Activated naive CD4-positive, alpha-beta T cell treated with anti-CD3 and anti-CD28 coated beads, Interleukin-2, amount 50 U/mL, for 72 hours (primary cell): Measurements from ENCODE around the gene ZNF280B. TPM values are rescaled to one million over a fixed set of nuclear protein-coding genes. Genes with fewer than 3 reads are reported as not detected.
"Not testable (repeated sequence)": the region's sequence is repeated elsewhere in the genome, so short reads cannot be mapped to it uniquely, and the experiment has no call there.

Experiments
- ATAC-seq, 2 donors: fragments of 150-1000 bp; cut with Tn5 transposase; 2 replicates each; pipeline ENCODE4 v1.10.0; 2021; ENCODE audit warnings: mild to moderate bottlenecking in 2 of 2, moderate library complexity in 2 of 2
- DNase-seq, 2 donors: peaks; one replicate each; pipeline ENCODE4 v3.0.0; 2021 to 2022; ENCODE audit warnings: low spot score in 2 of 2
- H3K27ac Mint-ChIP-seq, 2 donors: one replicate each; pipeline ENCODE4 v1.8.0; 2022; ENCODE audit warnings: mild to moderate bottlenecking in 2 of 2, mixed read lengths in 2 of 2
- H3K36me3 Mint-ChIP-seq, 2 donors: one replicate each; pipeline ENCODE4 v1.8.0; 2022; ENCODE audit warnings: mixed read lengths in 2 of 2
- H3K9me3 Mint-ChIP-seq, 2 donors: one replicate each; pipeline ENCODE4 v1.8.0; 2022; ENCODE audit warnings: mixed read lengths in 2 of 2
- total RNA-seq, 2 donors: library from RNA; stranded (reverse); gene quantifications; one replicate each; pipeline ENCODE4 v1.2.3, GENCODE V29; 2022

The ZNF280B gene
- total RNA-seq, 2 donors from 2014 or later, result 2.4 to 2.8 TPM

DNA sequence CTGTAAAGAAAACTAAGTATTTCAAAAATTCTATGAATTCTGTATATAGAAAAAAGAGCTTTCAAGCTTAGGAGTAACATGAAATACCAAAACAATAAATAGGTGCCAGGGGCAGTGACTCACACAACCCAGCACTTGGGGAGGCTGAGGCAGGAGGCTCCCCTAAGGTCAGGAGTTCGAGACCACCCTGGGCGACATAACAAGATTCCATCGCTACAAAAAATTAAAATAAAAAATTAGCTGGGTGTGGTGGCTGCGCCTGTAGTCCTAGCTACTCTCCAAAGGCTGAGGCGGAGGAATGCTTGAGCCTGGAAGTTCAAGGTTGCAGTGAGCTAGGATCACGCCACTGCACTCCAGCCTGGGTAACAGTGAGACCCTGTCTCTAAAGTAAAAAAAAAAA, 21.5 kb downstream of the ZNF280B start:
- H3K9me3 Mint-ChIP-seq, result no peaks in the 10 kb centered on the region
- DNase-seq, result no peak
- H3K27ac Mint-ChIP-seq, result no peak overlapping the region
- peaks cover 7% of the 10 kb centered on the region in 2 donors for H3K36me3 Mint-ChIP-seq
- ATAC-seq, result no peak

DNA sequence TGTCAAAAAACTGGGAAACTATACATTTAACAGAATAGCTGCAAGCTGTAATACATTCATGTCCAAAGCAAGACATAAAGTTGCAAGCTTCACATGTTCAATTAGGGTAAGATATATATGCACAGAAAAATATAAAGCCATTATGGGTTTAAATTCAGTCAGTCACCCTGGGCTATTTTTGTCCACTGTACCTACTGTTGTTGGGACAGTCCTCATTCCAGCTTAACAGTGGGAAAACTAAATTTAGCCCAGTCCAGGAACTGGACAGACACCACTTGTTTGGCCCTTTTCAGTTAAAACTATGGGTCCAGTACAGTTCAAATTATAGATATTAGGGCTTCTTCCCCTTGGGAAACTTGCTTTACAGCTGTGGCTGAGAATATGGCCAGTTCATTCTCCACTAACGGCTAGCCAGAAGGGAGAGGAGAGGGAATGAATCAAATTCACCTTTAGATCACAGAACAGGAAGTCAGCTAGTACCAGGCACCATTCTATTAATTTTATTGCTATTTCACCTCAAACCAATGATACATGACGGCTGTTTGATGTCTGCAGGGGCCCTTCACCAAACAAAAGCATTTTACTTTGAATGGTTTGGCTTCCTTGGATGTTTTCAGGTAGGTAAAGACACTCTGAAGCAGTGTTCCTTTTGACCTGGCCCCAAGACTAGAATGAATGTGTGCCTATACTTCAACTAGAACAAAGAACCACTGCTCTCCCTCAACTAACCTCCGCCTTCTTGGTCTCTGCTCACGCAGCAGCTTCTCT, 22.2 kb downstream of the ZNF280B start:
- DNase-seq (no peak), ATAC-seq (no peak)
- no peak overlapping the region for H3K27ac Mint-ChIP-seq
- H3K36me3 Mint-ChIP-seq, result peaks cover 7% of the 10 kb centered on the region in 2 donors
- H3K9me3 Mint-ChIP-seq, result no peaks in the 10 kb centered on the region

DNA sequence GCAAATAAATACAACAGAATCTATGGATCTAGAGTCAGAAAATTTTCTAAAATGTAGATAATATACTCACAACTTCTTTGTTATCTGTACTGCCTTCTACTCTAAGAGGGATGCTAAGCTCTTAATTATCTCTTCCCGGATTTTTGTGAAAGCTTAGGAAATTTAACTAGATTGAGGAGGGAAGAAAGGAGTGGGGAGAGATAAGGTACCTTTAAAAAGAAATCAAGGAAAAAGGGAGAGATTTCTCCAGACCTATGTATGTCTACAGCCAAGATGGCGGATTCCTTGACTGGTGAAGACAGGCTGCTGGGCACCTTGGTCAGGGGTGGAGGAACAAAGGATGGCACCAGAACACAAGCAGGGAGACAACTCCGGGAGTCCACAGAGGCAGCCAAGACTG, 23.0 kb downstream of the ZNF280B start:
- Mint-ChIP-seq H3K27ac (no peak overlapping the region), H3K9me3 (no peaks in the 10 kb centered on the region), H3K36me3 (peaks cover 7% of the 10 kb centered on the region in 2 donors)
- ATAC-seq (no peak), DNase-seq (no peak)

DNA sequence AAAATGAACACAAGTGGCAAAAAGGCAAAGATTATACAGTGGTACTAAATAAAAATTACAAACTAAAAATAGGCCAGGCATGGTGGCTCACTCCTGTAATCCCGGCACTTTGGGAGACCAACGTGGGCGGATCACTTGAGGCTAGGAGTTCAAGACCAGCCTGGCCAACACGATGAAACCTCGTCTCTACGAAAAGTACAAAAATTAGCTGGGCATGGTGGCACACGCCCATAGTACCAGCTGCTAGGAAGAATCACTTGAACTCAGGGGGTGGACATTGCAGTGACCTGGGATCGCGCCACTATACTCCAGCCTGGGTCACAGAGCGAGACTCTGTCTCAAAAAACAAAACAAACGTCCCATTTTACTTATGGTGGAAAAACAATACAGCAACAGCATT, 24.5 kb downstream of the ZNF280B start:
- DNase-seq, result no peak

GRCh38 chr22:22480940-22481339, 27.6 kb downstream of the ZNF280B start:
- peaks cover 7% of the 10 kb centered on the region in 2 donors for H3K36me3 Mint-ChIP-seq
- no peaks in the 10 kb centered on the region for H3K9me3 Mint-ChIP-seq
- ATAC-seq, result no peak
- no peak for DNase-seq
- H3K27ac Mint-ChIP-seq, result no peak overlapping the region

More for the DNA sequence above, 24.5 kb downstream of the ZNF280B start:
- peaks cover 7% of the 10 kb centered on the region in 2 donors for H3K36me3 Mint-ChIP-seq
- ATAC-seq, result no peak
- no peak overlapping the region for H3K27ac Mint-ChIP-seq
- H3K9me3 Mint-ChIP-seq, result no peaks in the 10 kb centered on the region

DNA sequence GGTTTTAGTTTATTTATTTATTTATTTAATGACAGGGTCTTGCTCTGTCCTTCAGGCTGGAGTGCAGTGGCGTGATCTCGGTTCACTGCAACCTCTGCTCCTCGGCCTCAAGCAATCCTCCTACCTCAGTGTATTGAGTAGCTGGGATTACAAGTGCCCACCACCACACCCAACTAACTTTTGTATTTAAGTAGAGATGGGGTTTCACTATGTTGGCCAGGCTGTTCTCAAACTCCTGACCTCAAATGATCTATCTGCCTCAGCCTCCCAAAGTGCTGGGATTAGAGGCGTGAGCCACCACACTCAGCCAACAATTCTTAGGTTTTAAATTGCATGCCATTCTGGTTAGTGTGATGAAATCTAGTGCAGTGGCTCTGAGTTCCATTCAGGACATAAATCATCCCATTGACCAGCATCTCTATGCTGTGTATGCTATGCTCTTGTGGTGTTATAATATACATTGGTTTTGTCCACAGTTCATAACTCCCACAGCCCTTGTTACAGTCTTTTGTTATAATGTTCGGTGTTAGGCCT, 28.5 kb downstream of the ZNF280B start:
- no peaks in the 10 kb centered on the region for H3K36me3 Mint-ChIP-seq
- ATAC-seq, result no peak

DNA sequence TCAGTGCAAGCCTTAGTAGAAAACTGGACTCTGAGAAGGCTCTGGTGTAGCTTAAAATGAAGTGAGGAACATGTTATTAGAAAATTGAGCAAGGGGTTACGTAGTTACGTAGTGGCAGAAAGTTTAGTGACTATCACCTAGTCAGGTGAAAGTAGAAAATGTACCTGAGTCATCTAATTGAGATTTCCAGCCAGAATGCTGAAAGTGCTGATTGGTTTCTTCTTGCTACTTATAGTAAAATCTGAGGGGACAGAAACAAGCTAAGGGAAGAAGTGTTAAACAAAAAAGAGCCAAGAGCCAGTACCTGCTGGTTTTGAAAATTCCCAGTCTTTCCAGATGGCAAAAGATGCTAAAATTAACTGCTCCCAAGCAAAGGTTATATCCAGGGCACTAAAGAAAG, 29.4 kb downstream of the ZNF280B start:
- DNase-seq, result no peak
- H3K27ac Mint-ChIP-seq, result no peak overlapping the region
- ATAC-seq, result no peak
- no peaks in the 10 kb centered on the region for H3K9me3 Mint-ChIP-seq
- no peaks in the 10 kb centered on the region for H3K36me3 Mint-ChIP-seq

More for the DNA sequence above, 28.5 kb downstream of the ZNF280B start:
- H3K9me3 Mint-ChIP-seq, result no peaks in the 10 kb centered on the region
- no peak for DNase-seq
- H3K27ac Mint-ChIP-seq, result no peak overlapping the region

DNA sequence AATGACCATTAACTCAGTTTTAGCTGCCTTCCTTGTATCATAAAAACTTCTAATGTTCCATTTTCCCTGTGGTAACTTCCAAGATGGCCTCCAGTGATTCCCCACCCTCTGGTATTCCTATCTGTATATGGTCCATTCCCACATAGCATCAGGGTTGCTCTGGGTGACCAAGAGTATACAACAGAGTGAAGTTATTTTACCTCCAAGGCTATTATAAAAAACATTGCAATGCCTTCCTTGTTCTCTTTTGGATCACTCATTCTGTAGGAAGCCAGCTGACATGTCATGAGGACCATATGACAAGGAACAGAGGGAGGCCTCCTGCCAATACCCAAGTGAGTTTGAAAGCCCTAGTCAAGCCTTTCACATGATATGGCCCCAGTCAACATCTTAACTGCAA, 30.1 kb downstream of the ZNF280B start:
- no peak for ATAC-seq
- Mint-ChIP-seq H3K27ac (no peak overlapping the region), H3K9me3 (no peaks in the 10 kb centered on the region), H3K36me3 (no peaks in the 10 kb centered on the region)
- DNase-seq, result no peak

DNA sequence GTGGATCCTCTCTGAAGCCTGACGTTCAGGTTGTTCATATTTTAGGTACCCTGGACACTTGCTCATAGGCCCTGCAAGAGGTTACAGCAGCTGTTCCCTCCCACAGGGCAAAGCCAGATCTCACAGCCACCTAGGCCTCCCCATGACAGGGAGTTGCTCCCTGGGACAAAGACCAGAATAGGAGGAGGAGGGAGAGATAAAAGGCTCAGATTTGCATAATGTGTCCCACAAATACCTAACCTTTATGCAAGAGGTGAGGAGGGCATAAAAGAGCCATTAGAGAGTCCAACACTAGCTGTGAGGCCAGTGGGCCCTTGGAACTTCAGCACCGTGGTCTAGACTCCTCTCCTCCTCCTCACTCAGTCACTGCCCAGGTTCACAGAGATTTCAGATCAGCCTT, 33.8 kb downstream of the ZNF280B start:
- Mint-ChIP-seq H3K36me3 (peaks cover 0 to 3% of the 10 kb centered on the region in 2 donors), H3K9me3 (peaks cover 2 to 3% of the 10 kb centered on the region in 2 donors), H3K27ac (no peak overlapping the region)
- ATAC-seq (no peak), DNase-seq (no peak)

- H3K27ac Mint-ChIP-seq, result peak overlapping the region in 1 of 2 donors; percentile 40
- peaks cover 10 to 12% of the 10 kb centered on the region in 2 donors for H3K36me3 Mint-ChIP-seq
- peaks cover 15 to 16% of the 10 kb centered on the region in 2 donors for H3K9me3 Mint-ChIP-seq
- ATAC-seq, DNase-seq: not testable (repeated sequence)
Observed at GRCh38 chr22:22471104-22471503, 37.4 kb downstream of the ZNF280B start.

DNA sequence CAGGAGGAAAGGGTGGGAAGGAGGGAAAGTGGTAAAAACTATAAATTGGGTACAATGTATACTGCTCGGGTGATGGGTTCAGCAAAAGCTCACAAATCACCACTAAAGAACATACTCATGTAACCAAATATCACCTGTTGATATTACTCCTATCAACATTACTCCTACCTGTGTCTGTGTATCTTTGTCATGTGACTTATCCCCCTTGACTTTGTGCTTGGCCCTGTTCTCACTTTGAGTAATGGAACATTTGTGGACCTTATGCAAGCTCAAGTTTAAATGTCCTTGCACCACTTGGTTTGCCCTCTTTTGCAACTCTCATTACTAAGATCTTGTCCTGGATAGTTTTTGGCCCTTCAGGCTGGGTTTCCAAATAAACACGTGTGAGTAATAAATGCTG, 39.0 kb downstream of the ZNF280B start:
- DNase-seq (no peak), ATAC-seq (no peak)
- Mint-ChIP-seq H3K36me3 (peaks cover 10 to 12% of the 10 kb centered on the region in 2 donors), H3K27ac (no peak overlapping the region), H3K9me3 (peaks cover 15 to 16% of the 10 kb centered on the region in 2 donors)

- not testable (repeated sequence) for H3K27ac Mint-ChIP-seq, DNase-seq, ATAC-seq
- Mint-ChIP-seq H3K9me3 (peaks cover 15 to 16% of the 10 kb centered on the region in 2 donors), H3K36me3 (peaks cover 10 to 12% of the 10 kb centered on the region in 2 donors)
Observed at GRCh38 chr22:22468794-22469469, 39.6 kb downstream of the ZNF280B start.

- Mint-ChIP-seq H3K9me3 (peaks cover 15 to 16% of the 10 kb centered on the region in 2 donors), H3K36me3 (peaks cover 10 to 12% of the 10 kb centered on the region in 2 donors), H3K27ac (no peak overlapping the region)
- DNase-seq, result no peak
- no peak for ATAC-seq
Observed at GRCh38 chr22:22467112-22467511, 41.4 kb downstream of the ZNF280B start.

- Mint-ChIP-seq H3K9me3 (peaks cover 15 to 16% of the 10 kb centered on the region in 2 donors), H3K36me3 (peaks cover 10 to 12% of the 10 kb centered on the region in 2 donors), H3K27ac (no peak overlapping the region)
- ATAC-seq (no peak), DNase-seq (no peak)
Observed at GRCh38 chr22:22465782-22466181, 42.8 kb downstream of the ZNF280B start.

GRCh38 chr22:22465094-22465602, 43.4 kb downstream of the ZNF280B start:
- Mint-ChIP-seq H3K36me3 (peaks cover 10 to 12% of the 10 kb centered on the region in 2 donors), H3K9me3 (peaks cover 15 to 16% of the 10 kb centered on the region in 2 donors), H3K27ac (no peak overlapping the region)
- ATAC-seq (no peak), DNase-seq (no peak)

GRCh38 chr22:22464541-22465054, 43.9 kb downstream of the ZNF280B start:
- ATAC-seq (no peak), DNase-seq (no peak)
- Mint-ChIP-seq H3K27ac (no peak overlapping the region), H3K36me3 (peaks cover 13 to 15% of the 10 kb centered on the region in 2 donors), H3K9me3 (peaks cover 15% of the 10 kb centered on the region in 2 donors)
